GM21529 (cell line): Measurements from ENCODE around the gene STX5.
"Not testable (repeated sequence)": the region's sequence is repeated elsewhere in the genome, so short reads cannot be mapped to it uniquely, and the experiment has no call there.

ENCODE experiments used
- ATAC-seq: cut with Tn5 transposase; IDR thresholded peaks from one replicate; pipeline ENCODE4 v1.9.1; 2021; ENCODE audit not compliant: unreplicated experiment

The STX5 gene

DNA sequence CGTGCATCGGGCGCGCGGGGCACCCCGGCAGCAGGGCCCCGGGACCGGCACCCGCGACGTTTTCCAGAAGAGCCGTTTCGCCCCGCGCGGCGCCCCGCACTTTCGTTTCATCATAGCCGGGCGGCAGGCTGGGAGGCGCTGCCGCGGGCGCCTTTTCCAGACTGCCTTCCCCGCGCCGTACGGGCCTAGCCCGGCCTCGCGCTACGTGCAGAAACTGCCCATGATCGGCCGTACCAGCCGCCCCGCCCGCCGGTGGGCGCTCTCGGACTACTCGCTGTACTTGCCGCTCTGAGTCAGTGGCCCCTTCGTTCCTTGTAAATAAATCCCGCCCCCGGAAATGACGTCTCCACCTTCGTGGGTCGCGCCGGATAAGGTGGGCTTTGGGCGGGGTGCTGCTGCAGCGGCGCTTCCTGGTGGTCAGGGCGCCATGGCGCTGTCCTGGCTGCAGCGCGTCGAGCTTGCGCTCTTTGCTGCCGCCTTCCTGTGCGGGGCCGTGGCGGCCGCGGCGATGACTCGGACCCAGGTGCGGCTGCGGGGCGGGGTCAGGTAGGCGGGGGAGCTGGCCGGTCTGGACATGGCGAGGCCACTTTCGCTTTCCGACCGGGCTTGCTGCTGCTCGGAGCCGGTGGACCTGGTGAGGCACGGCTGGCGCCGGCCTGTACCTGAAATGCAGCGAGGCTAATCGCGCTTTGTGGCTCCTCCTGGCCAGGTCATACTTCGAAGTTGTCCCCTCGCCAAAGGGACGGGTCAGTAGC, 44.7 kb downstream of the STX5 start, which contains the start of gene TMEM179B:
TSS of gene TMEM179B (plus strand) at position 398 of the 755 bp plus-strand sequence. CDS start at position 428, 30 bp downstream.
- ATAC-seq, result peak; percentile 58

DNA sequence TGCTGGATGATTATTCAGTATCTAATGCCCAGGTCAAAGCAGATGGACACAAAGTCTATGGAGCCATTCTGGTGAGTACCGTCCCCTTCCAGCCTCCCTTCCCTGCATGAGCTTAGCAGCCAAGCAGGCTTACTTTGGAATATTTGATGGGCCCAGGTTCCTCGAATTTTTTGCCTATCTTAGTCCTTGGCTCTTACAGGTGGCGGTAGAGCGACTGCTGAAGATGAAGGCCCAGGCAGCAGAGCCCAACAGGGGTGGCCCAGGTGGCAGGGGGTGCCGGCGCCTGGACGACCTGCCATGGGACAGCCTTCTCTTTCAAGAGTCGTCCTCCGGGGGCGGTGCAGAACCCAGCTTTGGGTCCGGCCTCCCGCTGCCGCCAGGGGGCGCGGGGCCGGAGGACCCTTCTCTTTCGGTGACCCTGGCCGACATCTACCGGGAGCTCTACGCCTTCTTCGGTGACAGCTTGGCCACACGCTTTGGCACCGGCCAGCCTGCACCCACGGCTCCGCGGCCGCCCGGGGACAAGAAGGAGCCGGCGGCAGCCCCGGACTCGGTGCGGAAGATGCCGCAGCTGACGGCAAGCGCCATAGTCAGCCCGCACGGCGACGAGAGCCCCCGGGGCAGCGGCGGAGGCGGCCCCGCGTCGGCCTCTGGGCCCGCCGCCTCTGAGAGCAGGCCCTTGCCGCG, 45.4 kb downstream of the STX5 start:
- peak; percentile 68 for ATAC-seq

DNA sequence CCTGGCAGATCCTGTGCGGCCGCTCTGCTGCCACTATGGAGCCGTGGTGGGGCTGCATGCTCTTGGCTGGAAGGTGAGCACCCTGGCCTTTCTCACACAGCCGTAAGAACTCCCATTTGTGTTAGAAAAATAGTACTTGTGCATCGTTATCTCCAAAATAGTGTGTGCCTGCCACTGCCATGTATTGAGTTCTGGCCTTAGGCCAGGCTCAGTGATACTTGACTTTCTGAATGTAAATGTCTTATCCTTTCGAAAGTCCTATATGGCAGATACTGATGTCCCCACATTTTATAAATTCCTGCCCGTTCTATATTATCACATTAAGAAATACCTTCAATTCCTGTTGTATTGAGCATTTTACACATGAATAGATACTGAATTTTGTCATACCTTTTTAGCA, 49.1 kb downstream of the STX5 start:
- ATAC-seq, result no peak

DNA sequence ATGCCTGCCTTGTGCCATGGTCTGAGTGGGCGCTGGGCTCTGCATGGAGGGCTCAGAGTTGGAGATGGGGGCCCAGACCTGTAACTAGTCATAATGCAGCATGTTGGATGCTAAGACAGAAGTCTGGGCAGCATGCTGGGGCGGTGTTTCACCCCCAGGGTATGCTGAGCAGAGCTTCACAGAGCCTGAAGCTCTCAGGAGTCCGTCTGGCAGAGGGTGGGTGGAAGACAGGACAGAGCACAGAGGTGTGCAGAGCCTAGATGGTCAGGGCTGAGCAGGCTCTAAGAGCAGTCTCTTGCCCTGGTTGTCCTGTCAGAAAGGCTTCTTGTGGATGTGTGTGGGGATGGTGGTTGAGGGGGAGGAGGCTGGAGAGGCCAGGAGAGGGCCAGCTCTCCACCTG, 53.4 kb downstream of the STX5 start:
- ATAC-seq, result no peak

DNA sequence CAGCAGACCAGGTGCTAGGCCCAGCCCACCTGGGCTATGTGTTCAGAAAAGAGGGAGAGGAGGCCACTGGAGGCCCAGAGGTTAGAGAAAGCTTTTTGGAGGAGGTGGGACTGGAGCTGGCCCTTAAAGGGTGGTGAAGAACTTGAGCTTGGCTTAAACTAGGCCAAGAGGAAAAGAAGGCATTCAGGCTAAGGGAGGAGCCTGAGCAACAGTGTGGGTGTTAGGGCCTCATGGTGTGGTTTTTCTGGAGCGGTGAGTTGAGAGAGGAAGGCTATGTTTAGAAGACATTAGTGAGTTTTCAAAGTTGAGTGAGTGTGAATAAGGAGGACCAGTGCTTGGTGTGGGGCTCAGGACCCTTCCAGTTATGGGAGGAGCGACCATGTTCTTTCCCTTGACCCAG, 54.5 kb downstream of the STX5 start:
- no peak for ATAC-seq

DNA sequence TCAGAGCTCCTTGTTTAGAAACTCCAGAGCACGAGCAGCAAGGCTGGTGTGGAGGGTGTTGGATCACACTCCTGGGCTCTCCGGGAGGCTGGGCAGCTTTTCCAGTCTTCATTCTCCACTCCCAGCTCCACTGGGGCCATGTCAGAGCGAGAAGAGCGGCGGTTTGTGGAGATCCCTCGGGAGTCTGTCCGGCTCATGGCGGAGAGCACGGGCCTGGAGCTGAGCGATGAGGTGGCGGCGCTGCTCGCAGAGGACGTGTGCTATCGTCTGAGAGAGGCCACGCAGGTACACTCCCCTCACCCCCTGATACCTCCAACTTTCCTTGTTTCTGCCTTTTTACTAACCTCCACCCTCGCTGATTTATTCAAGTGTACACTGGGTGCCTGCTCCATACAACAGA, 56.2 kb downstream of the STX5 start:
- ATAC-seq, result no peak

DNA sequence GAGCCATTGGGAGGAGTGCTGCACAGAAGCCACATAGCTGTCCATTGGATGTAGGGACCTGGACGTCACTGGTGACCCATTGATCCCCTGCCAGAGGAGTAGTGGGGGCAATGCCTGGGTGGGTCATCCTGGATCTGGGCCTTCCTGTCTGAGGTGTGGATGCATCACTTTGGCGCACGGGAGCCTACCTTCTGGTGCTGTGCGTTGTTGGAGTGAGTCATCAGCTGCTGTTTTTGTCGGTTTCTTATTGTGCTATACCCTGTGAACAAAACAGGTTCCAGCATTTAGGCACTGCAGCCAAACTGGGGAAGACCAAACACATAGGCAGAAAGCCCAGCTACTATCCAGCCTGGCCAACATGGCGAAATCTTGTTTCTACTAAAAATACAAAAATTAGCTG, 57.4 kb downstream of the STX5 start:
- no peak for ATAC-seq

DNA sequence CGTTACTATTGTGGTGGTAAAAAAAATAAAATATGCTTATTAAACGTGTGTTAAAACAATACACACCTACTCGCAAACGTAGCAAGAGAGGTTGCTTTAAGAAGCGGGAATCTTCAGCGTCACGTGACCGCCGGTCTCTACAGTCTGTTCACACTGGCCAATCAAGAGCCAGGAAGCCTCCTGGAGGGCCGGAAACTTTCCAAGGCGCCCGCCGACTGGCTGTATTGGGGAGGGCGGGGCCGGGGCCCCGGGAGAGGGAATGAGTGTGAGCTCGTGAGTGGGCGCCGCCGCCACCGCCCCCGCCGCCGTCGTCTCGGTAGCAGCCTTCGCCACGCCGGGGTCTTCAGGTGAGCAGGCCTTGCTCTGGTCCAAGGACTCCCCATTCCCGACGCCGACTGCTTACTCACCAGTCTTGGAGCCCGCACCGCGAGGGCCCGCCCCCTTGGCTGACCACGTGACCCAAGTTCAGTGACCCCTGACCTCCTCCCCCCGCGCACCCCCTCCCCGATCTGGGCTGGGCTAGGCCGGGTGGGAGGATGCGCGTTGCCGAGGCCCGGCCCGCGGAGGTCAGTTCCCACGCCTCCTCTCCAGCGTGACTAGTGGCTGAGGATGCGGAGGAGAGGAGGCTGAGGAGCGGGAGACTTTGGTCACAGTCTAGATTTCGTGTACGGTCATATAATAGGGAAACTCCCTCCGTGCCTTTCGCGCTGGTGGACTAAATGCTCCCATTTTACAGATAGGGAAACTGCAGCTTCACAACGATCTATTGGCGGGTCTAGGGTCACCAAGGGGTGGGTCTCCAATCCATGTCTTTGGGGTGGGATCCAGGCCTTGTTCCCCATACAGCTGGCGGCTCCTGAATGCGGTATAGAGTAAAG, 60.5 kb downstream of the STX5 start, which contains the start of gene TAF6L:
TSS of gene TAF6L (plus strand) at position 253 of the 878 bp plus-strand sequence. CDS start 4,388 bp downstream, outside the sequence.
- ATAC-seq, result peak; percentile 83

DNA sequence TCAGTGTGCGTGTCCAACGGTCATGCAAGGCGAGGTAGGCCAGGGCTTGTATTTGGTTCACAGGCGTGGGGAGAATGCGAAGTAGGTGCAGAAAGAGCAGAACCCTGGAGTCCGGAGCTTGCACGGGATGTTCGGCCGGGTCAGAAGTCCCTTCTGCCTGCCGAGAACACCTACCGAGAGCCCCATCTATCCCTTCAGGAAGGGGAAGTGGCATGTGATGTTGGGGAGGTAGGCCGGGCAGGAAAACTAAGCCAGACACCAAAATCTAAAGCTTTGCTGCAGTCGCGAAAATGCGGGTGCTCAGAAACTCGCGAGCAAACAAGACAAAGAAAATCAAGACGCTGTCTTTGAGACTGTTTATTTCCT, 61.1 kb downstream of the STX5 start:
- ATAC-seq, result no peak

DNA sequence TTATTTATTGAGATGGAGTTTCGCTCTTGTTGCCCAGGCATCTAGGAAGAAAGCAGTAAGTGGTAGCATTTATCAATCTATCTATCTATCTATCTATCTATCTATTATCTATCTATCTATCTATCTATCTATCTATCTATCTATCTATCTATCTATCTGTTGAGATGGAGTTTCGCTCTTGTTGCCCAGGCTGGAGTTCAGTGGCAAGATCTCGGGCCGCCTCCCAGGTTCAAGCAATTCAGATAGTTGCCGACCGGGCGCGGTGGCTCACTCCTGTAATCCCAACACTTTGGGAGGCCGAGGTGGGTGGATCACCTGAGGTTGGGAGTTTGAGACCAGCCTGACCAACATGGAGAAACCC, 71.0 kb downstream of the STX5 start:
- not testable (repeated sequence) for ATAC-seq

DNA sequence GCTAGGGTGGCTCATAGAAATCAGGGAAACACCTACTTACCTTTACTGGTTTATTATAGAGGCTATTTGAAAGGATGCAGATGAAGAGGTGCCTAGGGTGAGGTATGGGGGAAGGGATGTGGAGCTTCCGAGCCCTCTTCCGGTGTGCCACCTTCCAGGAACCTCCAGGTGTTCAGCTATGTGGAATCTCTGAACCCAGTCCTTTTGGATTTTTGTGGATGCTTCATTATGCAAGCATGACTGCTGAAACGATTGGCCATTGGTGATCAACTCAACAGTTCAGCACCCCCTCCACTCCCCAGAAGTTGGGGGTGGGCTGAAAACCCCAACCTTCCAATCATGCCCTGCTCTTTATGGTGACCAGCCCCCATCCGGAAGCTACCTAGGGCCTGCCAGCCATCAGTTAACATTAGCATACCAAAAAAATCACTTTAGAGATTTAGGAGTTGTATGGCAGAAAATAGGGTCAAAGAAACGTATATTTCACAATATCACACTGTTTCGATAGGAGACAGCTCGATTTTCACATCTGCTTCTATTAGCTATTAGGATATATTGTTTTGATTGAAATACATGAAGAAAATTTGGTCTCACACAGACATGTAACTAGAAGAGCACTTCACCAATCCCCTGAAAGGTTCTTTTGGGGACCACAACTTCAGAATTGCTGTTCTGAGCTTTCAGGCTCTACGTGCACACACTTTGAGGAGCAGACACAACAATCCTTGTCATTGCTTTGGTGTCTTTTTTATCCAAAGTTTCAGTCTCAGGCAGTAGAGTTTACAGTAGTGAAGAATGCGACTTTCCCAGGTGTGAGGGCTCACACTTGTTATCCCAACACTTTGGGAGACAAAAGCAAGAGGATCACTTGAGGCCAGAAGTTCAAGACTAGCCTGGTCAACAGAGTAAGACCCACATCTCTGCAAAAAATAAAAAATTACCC, 73.7 kb downstream of the STX5 start:
- no peak for ATAC-seq
